GM12873 (cell line): Measurements from ENCODE around the gene ASB9.

Source experiments
- TF ChIP-seq, protein P1 (sequence below): IDR thresholded peaks from 2 replicates; pipeline ENCODE4 v1.5.1; 2012; ENCODE audit warnings: low read depth, mild to moderate bottlenecking, moderate library complexity, low read length, control low read depth; ENCODE audit not compliant: insufficient read depth; ENCODE audit errors: missing control alignments

Gene ASB9

DNA sequence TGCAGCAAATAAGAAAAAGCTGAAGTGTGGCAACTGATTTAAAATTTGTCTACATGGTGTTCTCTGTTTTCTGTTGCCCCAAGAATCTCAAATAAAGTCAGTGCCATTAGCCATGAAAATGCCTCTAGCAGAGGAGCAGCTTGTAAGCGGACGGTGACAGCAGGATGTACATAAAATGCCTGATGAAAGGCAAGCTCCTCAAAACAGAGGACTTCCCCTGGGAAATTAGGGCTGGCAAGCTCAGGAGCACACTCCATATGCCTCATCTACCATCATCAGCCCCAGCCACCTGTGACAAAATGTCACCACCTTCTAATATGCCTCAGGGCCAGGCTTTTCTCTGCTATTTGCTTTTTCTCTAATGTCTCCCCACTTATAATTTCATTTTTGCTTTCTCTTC, 54.5 kb downstream of the ASB9 start:
- TF ChIP-seq, protein P1, sequence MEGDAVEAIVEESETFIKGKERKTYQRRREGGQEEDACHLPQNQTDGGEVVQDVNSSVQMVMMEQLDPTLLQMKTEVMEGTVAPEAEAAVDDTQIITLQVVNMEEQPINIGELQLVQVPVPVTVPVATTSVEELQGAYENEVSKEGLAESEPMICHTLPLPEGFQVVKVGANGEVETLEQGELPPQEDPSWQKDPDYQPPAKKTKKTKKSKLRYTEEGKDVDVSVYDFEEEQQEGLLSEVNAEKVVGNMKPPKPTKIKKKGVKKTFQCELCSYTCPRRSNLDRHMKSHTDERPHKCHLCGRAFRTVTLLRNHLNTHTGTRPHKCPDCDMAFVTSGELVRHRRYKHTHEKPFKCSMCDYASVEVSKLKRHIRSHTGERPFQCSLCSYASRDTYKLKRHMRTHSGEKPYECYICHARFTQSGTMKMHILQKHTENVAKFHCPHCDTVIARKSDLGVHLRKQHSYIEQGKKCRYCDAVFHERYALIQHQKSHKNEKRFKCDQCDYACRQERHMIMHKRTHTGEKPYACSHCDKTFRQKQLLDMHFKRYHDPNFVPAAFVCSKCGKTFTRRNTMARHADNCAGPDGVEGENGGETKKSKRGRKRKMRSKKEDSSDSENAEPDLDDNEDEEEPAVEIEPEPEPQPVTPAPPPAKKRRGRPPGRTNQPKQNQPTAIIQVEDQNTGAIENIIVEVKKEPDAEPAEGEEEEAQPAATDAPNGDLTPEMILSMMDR = no peak

GRCh38 chrX:15214588-15214987, 55.3 kb downstream of the ASB9 start:
- TF ChIP-seq, protein P1 = no peak

GRCh38 chrX:15209096-15209495, 60.8 kb downstream of the ASB9 start:
- TF ChIP-seq, protein P1 = no peak

- TF ChIP-seq, protein P1 = no peak
These were observed 61.9 kb downstream of the ASB9 start for GRCh38 chrX:15207994-15208393.

GRCh38 chrX:15207384-15207783, 62.5 kb downstream of the ASB9 start:
- TF ChIP-seq, protein P1 = no peak

- TF ChIP-seq, protein P1 = no peak
These were observed 63.6 kb downstream of the ASB9 start for GRCh38 chrX:15206306-15206705.

DNA sequence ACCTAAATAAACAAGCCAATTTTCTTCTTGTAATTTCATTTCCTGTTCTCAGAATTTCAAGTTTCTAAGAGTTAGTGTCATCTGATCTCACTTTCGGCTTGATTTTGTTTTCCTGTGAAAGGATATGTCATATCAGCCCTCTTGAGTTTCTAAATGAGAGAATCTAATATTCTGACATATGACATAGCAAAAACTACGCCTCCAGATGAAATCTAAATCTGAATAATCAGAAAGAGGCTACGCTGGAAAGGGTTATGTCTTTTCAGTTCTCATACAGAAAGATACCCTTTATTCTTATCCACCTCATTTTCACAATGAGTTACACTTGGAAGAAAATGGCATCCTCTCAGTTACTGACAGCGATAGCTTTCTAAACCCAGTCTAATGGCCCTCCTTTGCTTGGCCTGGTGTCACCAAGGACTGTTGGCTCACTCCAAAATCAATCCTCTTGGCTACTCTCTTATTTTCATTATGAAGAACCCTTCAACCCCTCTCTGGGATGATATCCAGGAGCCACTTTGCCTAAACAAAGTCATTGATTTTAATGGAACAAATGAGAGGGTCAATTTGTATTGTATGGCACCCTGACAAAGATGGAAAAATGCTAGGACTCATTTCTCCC, 65.6 kb downstream of the ASB9 start:
- TF ChIP-seq, protein P1 = no peak
